Measurements from ENCODE around the gene RPL39L. TPM values are rescaled to one million over a fixed set of nuclear protein-coding genes. Genes with fewer than 3 reads are reported as not detected.

Gene RPL39L
- total and polyA plus RNA-seq, 10 of the 15 experiments (the other 5 are each of a cell fraction or from before 2014, with no cell fraction given) = 12.5 to 67.8 (median 31.3) TPM

DNA sequence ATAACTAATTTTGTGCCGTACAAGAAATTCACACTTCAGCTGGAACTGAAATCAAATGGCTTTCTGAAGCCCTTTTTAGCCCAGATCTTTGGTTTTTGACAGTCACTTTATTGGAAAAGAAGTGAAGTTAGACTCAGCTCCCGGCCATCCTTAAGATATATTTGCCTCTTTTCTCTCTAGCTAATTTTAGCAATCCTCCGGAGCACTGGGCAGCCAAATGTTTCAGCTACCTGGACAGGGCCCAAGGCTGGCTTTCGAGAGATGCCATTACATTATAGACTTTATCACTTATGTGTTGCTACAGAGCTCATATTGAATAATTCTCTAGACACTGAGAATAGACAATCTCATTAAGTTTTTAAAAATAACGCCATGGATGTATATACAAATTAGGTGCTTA lies 28.5 kb upstream of the RPL39L start:
- in situ Hi-C loops (cut with MboI) (no loop called here), intact Hi-C loops (cut with micrococcal nuclease; ENCODE audit: unreplicated experiment) (loop anchor here (10.0 kb wide), 1 partner anchor 553 kb away; the partner anchor contains the start of gene AHSG)
- Histone ChIP-seq H3K9ac (ENCODE audit: control insufficient read depth, insufficient read depth, low read length) (no peak overlapping the region), H3K9me3 (replicated peaks; ENCODE audit: control insufficient read depth, insufficient read depth, low read length) (no peaks in the 10 kb centered on the region), H3K27me3 (replicated peaks in 1 of 2; ENCODE audit: control insufficient read depth in 2 of 2, insufficient read depth in 2 of 2, low read length in 1 of 2) (no peaks in the 10 kb centered on the region), H3K4me2 (ENCODE audit: control insufficient read depth, insufficient read depth) (no peak overlapping the region), H3K79me2 (ENCODE audit: control insufficient read depth, insufficient read depth, low read length) (no peaks in the 10 kb centered on the region), H3K4me1 (ENCODE audit: control insufficient read depth, insufficient read depth, low read length) (no peaks in the 10 kb centered on the region), H3K27ac (ENCODE audit: control insufficient read depth, insufficient read depth) (no peak overlapping the region), H2AFZ (ENCODE audit: control insufficient read depth, low read depth, low read length) (no peak overlapping the region), H4K20me1 (ENCODE audit: control insufficient read depth, insufficient read depth) (no peaks in the 10 kb centered on the region), H3K4me3 (no peak overlapping the region), H3K36me3 (ENCODE audit: control insufficient read depth in 2 of 2, insufficient read depth in 2 of 2, low read length in 1 of 2) (no peaks in the 10 kb centered on the region)
- ChIA-PET SMC1A (ENCODE audit: uncharacterized antibody, unreplicated experiment) (interaction anchor here (0.6 to 4.7 kb wide), 7 partner anchors 18 to 553 kb away, joined by 3 to 111 read pairs (median 3); no protein-coding TSS in a partner anchor), RAD21 (ENCODE audit: unreplicated experiment) (interaction anchor here (1.4 to 1.6 kb wide), 2 partner anchors 54 to 319 kb away, joined by 4 to 6 read pairs; no protein-coding TSS in a partner anchor), CTCF (interaction anchor here (0.7 to 4.9 kb wide), 6 partner anchors 17 to 320 kb away, joined by 3 to 147 read pairs (median 6); partner anchors contain the start of gene RPL39L), POLR2A (no interaction called here)
- TF ChIP-seq, protein P1, sequence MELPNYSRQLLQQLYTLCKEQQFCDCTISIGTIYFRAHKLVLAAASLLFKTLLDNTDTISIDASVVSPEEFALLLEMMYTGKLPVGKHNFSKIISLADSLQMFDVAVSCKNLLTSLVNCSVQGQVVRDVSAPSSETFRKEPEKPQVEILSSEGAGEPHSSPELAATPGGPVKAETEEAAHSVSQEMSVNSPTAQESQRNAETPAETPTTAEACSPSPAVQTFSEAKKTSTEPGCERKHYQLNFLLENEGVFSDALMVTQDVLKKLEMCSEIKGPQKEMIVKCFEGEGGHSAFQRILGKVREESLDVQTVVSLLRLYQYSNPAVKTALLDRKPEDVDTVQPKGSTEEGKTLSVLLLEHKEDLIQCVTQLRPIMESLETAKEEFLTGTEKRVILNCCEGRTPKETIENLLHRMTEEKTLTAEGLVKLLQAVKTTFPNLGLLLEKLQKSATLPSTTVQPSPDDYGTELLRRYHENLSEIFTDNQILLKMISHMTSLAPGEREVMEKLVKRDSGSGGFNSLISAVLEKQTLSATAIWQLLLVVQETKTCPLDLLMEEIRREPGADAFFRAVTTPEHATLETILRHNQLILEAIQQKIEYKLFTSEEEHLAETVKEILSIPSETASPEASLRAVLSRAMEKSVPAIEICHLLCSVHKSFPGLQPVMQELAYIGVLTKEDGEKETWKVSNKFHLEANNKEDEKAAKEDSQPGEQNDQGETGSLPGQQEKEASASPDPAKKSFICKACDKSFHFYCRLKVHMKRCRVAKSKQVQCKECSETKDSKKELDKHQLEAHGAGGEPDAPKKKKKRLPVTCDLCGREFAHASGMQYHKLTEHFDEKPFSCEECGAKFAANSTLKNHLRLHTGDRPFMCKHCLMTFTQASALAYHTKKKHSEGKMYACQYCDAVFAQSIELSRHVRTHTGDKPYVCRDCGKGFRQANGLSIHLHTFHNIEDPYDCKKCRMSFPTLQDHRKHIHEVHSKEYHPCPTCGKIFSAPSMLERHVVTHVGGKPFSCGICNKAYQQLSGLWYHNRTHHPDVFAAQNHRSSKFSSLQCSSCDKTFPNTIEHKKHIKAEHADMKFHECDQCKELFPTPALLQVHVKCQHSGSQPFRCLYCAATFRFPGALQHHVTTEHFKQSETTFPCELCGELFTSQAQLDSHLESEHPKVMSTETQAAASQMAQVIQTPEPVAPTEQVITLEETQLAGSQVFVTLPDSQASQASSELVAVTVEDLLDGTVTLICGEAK (IDR thresholded peaks at IDR 0.05; ENCODE audit: borderline replicate concordance) = no peak
- TF ChIP-seq ZBED1 (IDR thresholded peaks at IDR 0.05; ENCODE audit: borderline replicate concordance) (no peak), SMC3 (IDR thresholded peaks at IDR 0.05; ENCODE audit: borderline replicate concordance, low read length) (no peak)
- WGBS (ENCODE audit: insufficient coverage, insufficient replicate concordance, low lambda C conversion rate, missing lambda C conversion rate) = 56% methylated on average over 5 of the region's 5 CpGs
- no peak for DNase-seq (ENCODE audit: low read depth, low spot score)
- no peak for ATAC-seq
- no TSS peak for BruUV-seq (replicated peaks)
- FAIRE-seq = no peak

Measured in GM12878 (cell line).